ENCODE measurements around the gene ROBO1. TPM values are rescaled to one million over a fixed set of nuclear protein-coding genes. Genes with fewer than 3 reads are reported as not detected.

ROBO1 gene
- total RNA-seq, 1 donor from 2014 or later = 43.7 TPM

DNA sequence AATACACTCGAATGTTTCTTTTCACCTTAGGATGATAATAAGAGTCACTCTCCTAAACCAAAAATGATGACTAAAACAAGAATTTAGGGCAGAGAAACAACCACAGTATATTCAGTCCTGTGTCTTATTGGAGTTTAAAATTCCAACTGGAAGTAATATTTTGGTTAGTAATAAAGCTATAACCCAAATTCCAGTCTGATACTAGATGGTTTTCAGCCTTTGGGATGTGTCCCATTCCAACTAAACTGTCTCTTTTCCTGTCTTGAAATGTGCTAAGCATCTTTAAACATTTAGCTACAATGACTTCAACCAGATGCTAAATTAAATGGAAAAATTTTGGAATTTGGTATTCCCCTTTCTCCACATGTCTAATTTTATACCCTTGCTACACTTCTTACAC lies 510.0 kb downstream of the ROBO1 start:
- H3K36me3 Mint-ChIP-seq (ENCODE audit: low read depth) = no peaks in the 10 kb centered on the region
- H3K9me3 Mint-ChIP-seq (ENCODE audit: low read depth) = no peaks in the 10 kb centered on the region
- H3K4me1 Mint-ChIP-seq (ENCODE audit: low read depth) = peaks cover 4% of the 10 kb centered on the region
- no peak for TF ChIP-seq CTCF (IDR thresholded peaks at IDR 0.05)
- H3K4me3 Mint-ChIP-seq (ENCODE audit: unreplicated experiment) = no peak overlapping the region
- DNase-seq (ENCODE audit: low spot score) = no peak
- H3K27ac Mint-ChIP-seq (ENCODE audit: unreplicated experiment) = no peak overlapping the region
- no peaks in the 10 kb centered on the region for H3K27me3 Mint-ChIP-seq (ENCODE audit: low read depth)

DNA sequence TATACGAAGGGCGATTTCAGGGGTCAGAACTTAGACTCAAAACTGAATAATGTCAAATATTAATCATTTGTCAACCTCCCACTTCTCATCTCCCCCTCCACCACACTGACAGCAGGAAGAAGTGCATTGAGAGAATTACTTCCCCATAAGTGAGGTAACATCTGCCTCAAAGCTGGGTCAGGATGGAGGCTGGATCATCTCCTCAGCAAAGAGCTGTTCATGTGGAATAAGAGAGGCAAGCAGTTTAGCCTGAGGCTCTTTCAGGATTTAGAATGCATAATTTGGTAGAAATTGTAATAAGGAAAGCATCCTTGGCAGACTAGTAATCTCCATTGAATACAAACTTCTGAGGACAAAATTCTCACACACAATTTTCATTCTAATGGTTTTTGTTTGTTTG lies 512.1 kb downstream of the ROBO1 start:
- Mint-ChIP-seq H3K4me1 (ENCODE audit: low read depth) (peaks cover 4% of the 10 kb centered on the region), H3K27ac (ENCODE audit: unreplicated experiment) (no peak overlapping the region), H3K36me3 (ENCODE audit: low read depth) (no peaks in the 10 kb centered on the region), H3K27me3 (ENCODE audit: low read depth) (no peaks in the 10 kb centered on the region), H3K4me3 (ENCODE audit: unreplicated experiment) (no peak overlapping the region), H3K9me3 (ENCODE audit: low read depth) (no peaks in the 10 kb centered on the region)
- no peak for DNase-seq (ENCODE audit: low spot score)
- no peak for TF ChIP-seq CTCF (IDR thresholded peaks at IDR 0.05)

DNA sequence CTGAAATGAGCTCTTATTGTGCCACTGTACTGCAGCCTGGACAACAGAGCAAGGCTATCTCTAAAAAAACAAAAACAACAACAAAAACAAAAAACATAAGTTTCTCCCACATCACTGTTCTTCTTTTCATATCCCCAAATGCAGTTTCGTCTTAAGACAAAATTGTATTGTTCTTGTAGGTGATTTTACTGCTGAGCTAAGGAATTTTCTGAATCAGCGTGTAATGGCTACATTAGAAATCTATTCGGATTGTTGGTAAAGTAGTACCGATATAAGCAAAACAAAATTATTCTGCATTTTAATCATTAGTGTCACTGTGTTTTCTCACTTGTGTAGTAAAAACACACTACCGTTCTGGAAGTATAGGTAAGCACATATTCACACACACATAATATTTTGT lies 512.5 kb downstream of the ROBO1 start:
- Mint-ChIP-seq H3K4me1 (ENCODE audit: low read depth) (peaks cover 4% of the 10 kb centered on the region), H3K27me3 (ENCODE audit: low read depth) (no peaks in the 10 kb centered on the region), H3K4me3 (ENCODE audit: unreplicated experiment) (no peak overlapping the region), H3K27ac (ENCODE audit: unreplicated experiment) (no peak overlapping the region), H3K9me3 (ENCODE audit: low read depth) (no peaks in the 10 kb centered on the region), H3K36me3 (ENCODE audit: low read depth) (no peaks in the 10 kb centered on the region)
- TF ChIP-seq CTCF (IDR thresholded peaks at IDR 0.05) = no peak
- DNase-seq (ENCODE audit: low spot score) = no peak

DNA sequence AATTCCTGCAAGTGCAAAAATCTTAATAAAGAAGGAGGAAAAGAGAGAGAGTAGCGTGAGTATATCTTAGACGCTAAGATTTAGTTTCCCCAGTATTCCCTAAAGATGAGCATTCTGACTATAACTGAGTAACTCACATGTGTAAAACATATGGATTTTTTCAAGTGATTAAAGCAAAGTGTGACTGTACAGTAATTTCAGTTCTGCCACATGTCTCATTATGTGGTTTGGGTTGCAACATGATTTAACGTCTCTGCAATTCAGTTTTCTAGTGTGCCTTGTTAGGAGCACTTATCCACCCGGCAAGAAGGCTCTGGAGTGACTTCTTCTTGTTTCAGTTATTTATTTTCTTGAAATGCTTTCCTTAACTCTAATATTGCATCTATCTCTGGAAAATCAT lies 514.1 kb downstream of the ROBO1 start:
- TF ChIP-seq CTCF (IDR thresholded peaks at IDR 0.05) = no peak
- H3K4me3 Mint-ChIP-seq (ENCODE audit: unreplicated experiment) = no peak overlapping the region
- no peak overlapping the region for H3K27ac Mint-ChIP-seq (ENCODE audit: unreplicated experiment)
- H3K27me3 Mint-ChIP-seq (ENCODE audit: low read depth) = no peaks in the 10 kb centered on the region
- no peak for DNase-seq (ENCODE audit: low spot score)
- no peaks in the 10 kb centered on the region for H3K36me3 Mint-ChIP-seq (ENCODE audit: low read depth)
- H3K9me3 Mint-ChIP-seq (ENCODE audit: low read depth) = no peaks in the 10 kb centered on the region
- peaks cover 17% of the 10 kb centered on the region for H3K4me1 Mint-ChIP-seq (ENCODE audit: low read depth)

DNA sequence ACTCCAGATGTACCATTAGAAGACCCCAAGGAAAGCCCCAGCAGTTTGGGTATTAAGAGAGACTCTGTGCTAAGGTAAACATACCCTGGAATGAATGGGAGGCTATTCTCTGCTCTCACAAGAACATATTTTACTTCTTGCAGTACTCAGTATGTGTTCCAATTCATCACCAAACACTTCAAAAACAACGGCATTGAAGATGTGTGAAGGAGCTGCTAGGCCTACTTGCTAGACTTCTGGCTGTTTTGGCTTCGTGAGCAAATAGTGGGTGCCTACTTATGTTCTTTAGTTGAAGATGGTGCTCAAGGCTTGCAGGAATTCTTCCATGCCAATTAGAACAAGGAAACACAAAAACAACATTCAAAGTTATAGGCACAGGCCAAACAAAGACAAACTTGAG lies 514.5 kb downstream of the ROBO1 start:
- Mint-ChIP-seq H3K27me3 (ENCODE audit: low read depth) (no peaks in the 10 kb centered on the region), H3K4me3 (ENCODE audit: unreplicated experiment) (no peak overlapping the region), H3K36me3 (ENCODE audit: low read depth) (no peaks in the 10 kb centered on the region), H3K9me3 (ENCODE audit: low read depth) (no peaks in the 10 kb centered on the region), H3K4me1 (ENCODE audit: low read depth) (peaks cover 21% of the 10 kb centered on the region), H3K27ac (ENCODE audit: unreplicated experiment) (no peak overlapping the region)
- TF ChIP-seq CTCF (IDR thresholded peaks at IDR 0.05) = no peak
- no peak for DNase-seq (ENCODE audit: low spot score)
